SK-N-SH treated with all-trans-retinoic acid at 6 μM for 48 hours (cell line): ENCODE measurements around the gene RPL35.

ENCODE experiments used
- ATAC-seq: fragments of 200-7000 bp; cut with Tn5 transposase; 3 replicates; pipeline ENCODE4 v1.9.1; 2020; ENCODE audit warnings: mild to moderate bottlenecking, moderate library complexity
- ARNTL ChIP-seq: fragments of 450-650 bp; formaldehyde crosslinking; IDR thresholded peaks from 2 replicates; pipeline ENCODE4 v1.5.0; 2020; ENCODE audit warnings: low read depth, mild to moderate bottlenecking, moderate library complexity, borderline replicate concordance
- BACH2 ChIP-seq: fragments of 250-450 bp; sonication (Bioruptor Pico); IDR thresholded peaks from 2 replicates; pipeline ENCODE4 v1.9.0; 2021; ENCODE audit warnings: mild to moderate bottlenecking, borderline replicate concordance
- CREB5 ChIP-seq: fragments of 250-450 bp; sonication (Bioruptor Pico); IDR thresholded peaks from 2 replicates; pipeline ENCODE4 v1.5.1; 2020; ENCODE audit warnings: low read depth, mild to moderate bottlenecking, moderate library complexity
- CSDC2 ChIP-seq: fragments of 250-450 bp; sonication (Bioruptor Pico); IDR thresholded peaks from 2 replicates; pipeline ENCODE4 v1.5.0; 2020; ENCODE audit warnings: mild to moderate bottlenecking, moderate library complexity
- CSRNP3 ChIP-seq: fragments of 250-450 bp; sonication (Bioruptor Pico); IDR thresholded peaks from 2 replicates; pipeline ENCODE4 v1.5.1; 2021; ENCODE audit warnings: mild to moderate bottlenecking, moderate library complexity
- ESRRG ChIP-seq: fragments of 250-450 bp; sonication (Bioruptor Pico); IDR thresholded peaks from 2 replicates; pipeline ENCODE4 v1.6.1; 2021; ENCODE audit warnings: mild to moderate bottlenecking
- GLIS3 ChIP-seq: fragments of 250-450 bp; sonication (Bioruptor Pico); IDR thresholded peaks from 2 replicates; pipeline ENCODE4 v1.5.0; 2020; ENCODE audit warnings: mild to moderate bottlenecking, moderate library complexity
- ISL1 ChIP-seq: fragments of 250-450 bp; sonication (Bioruptor Pico); IDR thresholded peaks from 2 replicates; pipeline ENCODE4 v2.1.2; 2022; ENCODE audit warnings: mild to moderate bottlenecking, moderate library complexity
- PATZ1 ChIP-seq: fragments of 250-450 bp; sonication (Bioruptor Pico); IDR thresholded peaks from 2 replicates; pipeline ENCODE4 v1.8.0; 2020; ENCODE audit warnings: mild to moderate bottlenecking, moderate library complexity, borderline replicate concordance
- PPARA ChIP-seq: fragments of 250-450 bp; sonication (Bioruptor Pico); IDR thresholded peaks from 2 replicates; pipeline ENCODE4 v1.5.0; 2020; ENCODE audit warnings: mild to moderate bottlenecking, borderline replicate concordance
- RARB ChIP-seq: fragments of 250-450 bp; sonication (Bioruptor Pico); IDR thresholded peaks from 2 replicates; pipeline ENCODE4 v1.8.0; 2021; ENCODE audit warnings: mild to moderate bottlenecking, moderate library complexity
- TOX ChIP-seq: fragments of 250-450 bp; sonication (Bioruptor Pico); IDR thresholded peaks from 2 replicates; pipeline ENCODE4 v1.8.0; 2021; ENCODE audit warnings: mild to moderate bottlenecking, moderate library complexity, borderline replicate concordance
- TSHZ2 ChIP-seq: fragments of 250-450 bp; sonication (Bioruptor Pico); IDR thresholded peaks from 2 replicates; pipeline ENCODE4 v1.5.0; 2020; ENCODE audit warnings: mild to moderate bottlenecking, moderate library complexity
- ZC3H10 ChIP-seq: fragments of 250-450 bp; sonication (Bioruptor Pico); IDR thresholded peaks from 2 replicates; pipeline ENCODE4 v1.5.1; 2021; ENCODE audit warnings: mild to moderate bottlenecking, moderate library complexity
- ZFP3 ChIP-seq: fragments of 250-450 bp; sonication (Bioruptor Pico); IDR thresholded peaks from 2 replicates; pipeline ENCODE4 v1.5.0; 2020; ENCODE audit warnings: mild to moderate bottlenecking, moderate library complexity
- ZFP30 ChIP-seq: fragments of 450-650 bp; formaldehyde crosslinking; IDR thresholded peaks from 2 replicates; pipeline ENCODE4 v1.5.0; 2022; ENCODE audit warnings: mild to moderate bottlenecking, moderate library complexity
- ZNF565 ChIP-seq: fragments of 450-650 bp; formaldehyde crosslinking; conservative IDR thresholded peaks from 2 replicates; pipeline ENCODE4 v1.5.0; 2020; ENCODE audit warnings: low read depth, mild to moderate bottlenecking, moderate library complexity
- ZNF70 ChIP-seq: fragments of 450-650 bp; formaldehyde crosslinking; IDR thresholded peaks from 2 replicates; pipeline ENCODE4 v1.5.0; 2020; ENCODE audit warnings: mild to moderate bottlenecking, moderate library complexity
- ZNF8 ChIP-seq: fragments of 450-650 bp; formaldehyde crosslinking; IDR thresholded peaks from 2 replicates; pipeline ENCODE4 v1.5.0; 2020; ENCODE audit warnings: mild to moderate bottlenecking, moderate library complexity

The RPL35 gene

GRCh38 chr9:124859803-124860581 lies 1.8 kb downstream of the RPL35 start:
- ATAC-seq, result no peak
- TF ChIP-seq TOX (no peak), ZNF70 (no peak), ZFP30 (CRISPR knock-in tag) (no peak), ESRRG (CRISPR knock-in tag) (no peak), CREB5 (CRISPR knock-in tag) (no peak), ARNTL (CRISPR knock-in tag) (no peak), BACH2 (no peak), PPARA (CRISPR knock-in tag) (no peak)

- ATAC-seq, result no peak
- no peak for TF ChIP-seq ESRRG (CRISPR knock-in tag)
- no peak for TF ChIP-seq TSHZ2
- TF ChIP-seq ISL1 (CRISPR knock-in tag), result no peak
- TF ChIP-seq CSDC2, result no peak
- TF ChIP-seq ZC3H10 (CRISPR knock-in tag), result no peak
- no peak for TF ChIP-seq BACH2
These were observed 3.3 kb downstream of the RPL35 start for GRCh38 chr9:124858330-124859046.

GRCh38 chr9:124857533-124858162 lies 4.1 kb downstream of the RPL35 start:
- no peak for TF ChIP-seq ZNF8 (CRISPR knock-in tag)
- no peak for TF ChIP-seq ZC3H10 (CRISPR knock-in tag)
- TF ChIP-seq ZFP3 (CRISPR knock-in tag), result no peak
- no peak for TF ChIP-seq TSHZ2
- TF ChIP-seq RARB, result no peak
- TF ChIP-seq BACH2, result no peak
- TF ChIP-seq GLIS3 (CRISPR knock-in tag), result no peak
- no peak for TF ChIP-seq ZNF565 (CRISPR knock-in tag)
- no peak for TF ChIP-seq CSRNP3 (CRISPR knock-in tag)
- TF ChIP-seq CREB5 (CRISPR knock-in tag), result no peak
- no peak for TF ChIP-seq TOX
- no peak for TF ChIP-seq PATZ1
- no peak for ATAC-seq
